Fibroblast of mammary gland (primary cell): ENCODE results near the gene DNAJC5G.
A peak's percentile ranks its signal among the peaks of the same experiment; 100 is the strongest.
"Not testable (repeated sequence)": the region's sequence is repeated elsewhere in the genome, so short reads cannot be mapped to it uniquely, and the experiment has no call there.

Experiments used
- DNase-seq: peaks from one replicate; pipeline ENCODE4 v3.0.0-alpha.2; 2010; ENCODE audit warnings: low read depth
- H3K4me3 ChIP-seq: 2 replicates; pipeline ENCODE4 v1.5.1; 2011; ENCODE audit warnings: low read depth, mild to moderate bottlenecking, low read length, moderate library complexity; ENCODE audit not compliant: control insufficient read depth
- CTCF ChIP-seq: conservative IDR thresholded peaks from 2 replicates; pipeline ENCODE4 v1.5.1; 2011; ENCODE audit warnings: low read depth, low read length, inconsistent platforms; ENCODE audit not compliant: control insufficient read depth, insufficient read depth

The DNAJC5G gene

GRCh38 chr2:27298391-27299080 is 23.3 kb downstream of the DNAJC5G start:
- DNase-seq: peak; percentile 15
- H3K4me3 ChIP-seq: no peak overlapping the region
- no peak for TF ChIP-seq CTCF

GRCh38 chr2:27300606-27301005 is 25.4 kb downstream of the DNAJC5G start:
- H3K4me3 ChIP-seq, DNase-seq: not testable (repeated sequence)

GRCh38 chr2:27303093-27304025 is 28.1 kb downstream of the DNAJC5G start:
- TF ChIP-seq CTCF: peak; percentile 94
- H3K4me3 ChIP-seq: peak overlapping the region; percentile 41
- peak; percentile 83 for DNase-seq

GRCh38 chr2:27304488-27305240 is 29.4 kb downstream of the DNAJC5G start:
- TF ChIP-seq CTCF: no peak
- no peak overlapping the region for H3K4me3 ChIP-seq
- no peak for DNase-seq

GRCh38 chr2:27305516-27305915 is 30.3 kb downstream of the DNAJC5G start:
- no peak overlapping the region for H3K4me3 ChIP-seq
- DNase-seq: no peak
- TF ChIP-seq CTCF: no peak

GRCh38 chr2:27306136-27306535 is 30.9 kb downstream of the DNAJC5G start:
- no peak overlapping the region for H3K4me3 ChIP-seq
- DNase-seq: no peak
- TF ChIP-seq CTCF: no peak
